ENCODE results near the gene MYL9. TPM values are rescaled to one million over a fixed set of nuclear protein-coding genes. Genes with fewer than 3 reads are reported as not detected.

The MYL9 gene
- total RNA-seq, 2 donors from 2014 or later: 16.9 to 26.7 TPM

DNA sequence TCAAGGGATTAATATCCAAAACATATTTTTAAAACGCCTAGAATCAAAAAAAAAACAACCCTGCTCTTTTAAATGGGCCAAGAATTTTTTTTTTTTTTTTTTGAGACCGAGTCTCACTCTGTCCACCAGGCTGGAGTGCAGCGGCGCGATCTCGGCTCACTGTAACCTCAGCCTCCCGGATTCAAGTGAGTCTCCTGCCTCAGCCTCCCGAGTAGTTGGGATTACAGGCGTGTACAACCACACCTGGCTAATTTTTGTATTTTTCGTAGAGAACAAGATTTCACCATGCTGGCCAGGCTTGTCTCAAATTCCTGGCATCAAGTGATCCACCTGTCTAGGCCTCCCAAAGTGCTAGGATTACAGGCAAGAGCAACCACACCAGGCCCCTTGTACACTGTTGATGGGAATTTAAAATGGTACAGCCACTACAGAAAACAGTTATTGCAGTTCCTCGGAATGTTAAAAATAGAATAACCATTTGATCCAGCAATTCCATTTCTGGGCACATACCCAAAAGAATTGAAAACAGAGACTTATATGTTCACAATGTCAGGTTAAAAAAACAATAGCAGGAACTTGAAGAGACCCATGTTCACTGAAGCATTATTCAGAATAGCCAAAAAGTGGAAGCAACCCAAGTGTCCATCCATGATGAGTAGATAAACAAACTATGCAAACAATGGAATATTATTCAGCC, 3.1 kb upstream of the MYL9 start:
- ATAC-seq (no peak), DNase-seq (no peak)
- H3K27me3 ChIP-seq: no peaks in the 10 kb centered on the region
- intact Hi-C loops (cut with DNase I): no loop called here
- H3K27ac ChIP-seq: no peak overlapping the region
- WGBS, 2 donors: 79 to 80% methylated on average over 11 of the region's 11 CpGs
- no peaks in the 10 kb centered on the region for H3K9me3 ChIP-seq
- no peak overlapping the region for H3K4me3 ChIP-seq
- peaks cover 21% of the 10 kb centered on the region for H3K4me1 ChIP-seq
- H3K36me3 ChIP-seq (replicated peaks in 1 of 2; ENCODE audit: insufficient read depth in 1 of 2, low read depth in 2 of 2): no peaks in the 10 kb centered on the region
- TF ChIP-seq POLR2A (IDR thresholded peaks at IDR 0.05): no peak
- TF ChIP-seq, protein P1, sequence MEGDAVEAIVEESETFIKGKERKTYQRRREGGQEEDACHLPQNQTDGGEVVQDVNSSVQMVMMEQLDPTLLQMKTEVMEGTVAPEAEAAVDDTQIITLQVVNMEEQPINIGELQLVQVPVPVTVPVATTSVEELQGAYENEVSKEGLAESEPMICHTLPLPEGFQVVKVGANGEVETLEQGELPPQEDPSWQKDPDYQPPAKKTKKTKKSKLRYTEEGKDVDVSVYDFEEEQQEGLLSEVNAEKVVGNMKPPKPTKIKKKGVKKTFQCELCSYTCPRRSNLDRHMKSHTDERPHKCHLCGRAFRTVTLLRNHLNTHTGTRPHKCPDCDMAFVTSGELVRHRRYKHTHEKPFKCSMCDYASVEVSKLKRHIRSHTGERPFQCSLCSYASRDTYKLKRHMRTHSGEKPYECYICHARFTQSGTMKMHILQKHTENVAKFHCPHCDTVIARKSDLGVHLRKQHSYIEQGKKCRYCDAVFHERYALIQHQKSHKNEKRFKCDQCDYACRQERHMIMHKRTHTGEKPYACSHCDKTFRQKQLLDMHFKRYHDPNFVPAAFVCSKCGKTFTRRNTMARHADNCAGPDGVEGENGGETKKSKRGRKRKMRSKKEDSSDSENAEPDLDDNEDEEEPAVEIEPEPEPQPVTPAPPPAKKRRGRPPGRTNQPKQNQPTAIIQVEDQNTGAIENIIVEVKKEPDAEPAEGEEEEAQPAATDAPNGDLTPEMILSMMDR (IDR thresholded peaks at IDR 0.05): no peak

DNA sequence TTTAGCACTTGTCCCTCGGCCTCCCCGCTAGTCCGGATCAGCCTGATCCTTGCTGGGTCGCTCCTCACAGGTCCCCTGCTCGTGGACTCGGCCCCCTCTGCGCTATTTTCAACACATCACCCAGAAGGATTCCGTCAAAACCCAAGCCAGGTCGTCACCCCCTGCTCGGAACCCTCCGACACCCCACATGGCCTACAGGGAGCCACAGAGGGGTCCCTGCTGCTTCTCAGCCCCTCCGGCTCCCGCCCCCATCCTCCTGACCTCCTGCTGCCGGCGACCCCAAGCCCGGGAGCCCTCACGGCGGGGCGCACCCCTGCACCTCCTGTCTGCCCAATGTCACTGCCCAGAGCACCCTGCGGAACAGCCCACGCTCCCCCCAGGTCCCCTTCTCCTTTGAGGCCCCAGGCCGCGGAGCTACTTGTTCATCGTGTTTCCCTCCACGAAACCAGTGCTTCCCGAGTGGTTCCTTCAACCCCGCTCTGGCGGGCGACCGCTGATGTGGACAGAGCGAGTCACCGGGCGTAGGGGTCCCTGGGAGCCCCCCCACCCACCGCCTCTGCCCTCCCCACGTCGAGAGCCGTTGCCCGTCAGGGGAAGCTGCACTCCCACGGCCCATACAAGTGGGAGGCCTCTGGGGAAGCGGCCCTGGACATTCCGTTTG, 638 bp upstream of the MYL9 start:
- TF ChIP-seq, protein P1 (IDR thresholded peaks at IDR 0.05): no peak
- TF ChIP-seq POLR2A (IDR thresholded peaks at IDR 0.05): no peak
- H3K4me1 ChIP-seq: peaks cover 40% of the 10 kb centered on the region
- peak overlapping the region in 3 of 4 donors; percentile 13 to 67 (median 66) for H3K27ac ChIP-seq
- H3K9me3 ChIP-seq: no peaks in the 10 kb centered on the region
- no peak overlapping the region for H3K4me3 ChIP-seq
- H3K36me3 ChIP-seq (replicated peaks in 1 of 2; ENCODE audit: insufficient read depth in 1 of 2, low read depth in 2 of 2): no peaks in the 10 kb centered on the region
- intact Hi-C loops (cut with DNase I): no loop called here
- DNase-seq (no peak), ATAC-seq (no peak)
- H3K27me3 ChIP-seq: no peaks in the 10 kb centered on the region
- WGBS, 2 donors: 69 to 75% methylated on average over 38 to 41 of the region's 41 CpGs

DNA sequence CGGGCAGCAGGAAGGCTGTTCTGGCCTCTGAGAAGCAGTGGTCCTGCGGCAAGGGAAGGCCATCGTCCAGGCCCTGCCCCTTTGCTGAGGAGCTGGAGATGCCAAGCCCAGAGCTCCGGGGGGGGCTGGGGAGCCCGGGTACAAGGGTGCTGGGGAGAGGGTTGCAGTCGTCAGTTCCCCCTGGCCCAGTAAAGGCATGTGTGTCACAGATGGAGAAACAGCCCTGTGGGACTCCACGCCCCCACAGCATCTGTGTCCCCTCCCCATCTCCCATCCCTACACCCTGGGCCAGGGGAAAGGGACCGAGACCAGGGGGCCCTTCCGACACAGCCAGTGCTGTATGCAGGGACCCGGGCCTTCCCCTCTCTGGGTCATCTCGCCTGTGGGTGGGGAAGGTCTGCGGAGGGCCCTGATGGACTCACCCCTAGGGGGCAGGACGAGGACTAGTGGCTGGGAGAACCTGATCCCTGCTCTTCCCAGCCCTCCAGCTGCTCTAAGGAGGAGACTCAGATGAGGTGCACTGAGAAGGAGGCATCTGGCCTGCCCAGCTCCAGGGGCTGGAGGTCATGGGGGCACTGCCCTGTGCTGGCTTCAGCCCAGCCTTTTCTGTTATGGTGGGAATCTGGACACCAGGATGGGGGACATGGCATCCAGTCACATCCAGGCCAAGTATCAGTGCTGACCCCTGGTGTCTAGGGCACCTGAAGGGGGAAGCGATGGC, 609 bp downstream of the MYL9 start:
- DNase-seq: no peak
- no peak for TF ChIP-seq POLR2A (IDR thresholded peaks at IDR 0.05)
- TF ChIP-seq, protein P1 (IDR thresholded peaks at IDR 0.05): peak in 4 of 7 experiments; percentile 4 to 30 (median 21)
- H3K27me3 ChIP-seq: no peaks in the 10 kb centered on the region
- H3K27ac ChIP-seq: peak overlapping the region in 3 of 4 donors; percentile 63 to 67 (median 66)
- intact Hi-C loops (cut with DNase I): no loop called here
- peak; percentile 27 for ATAC-seq
- 42 to 50% methylated on average over 2 to 9 of the region's 14 CpGs for WGBS, 2 donors
- H3K36me3 ChIP-seq (replicated peaks in 1 of 2; ENCODE audit: insufficient read depth in 1 of 2, low read depth in 2 of 2): no peaks in the 10 kb centered on the region
- H3K4me3 ChIP-seq: peak overlapping the region; percentile 3 to 11
- H3K9me3 ChIP-seq: no peaks in the 10 kb centered on the region
- peaks cover 40% of the 10 kb centered on the region for H3K4me1 ChIP-seq

DNA sequence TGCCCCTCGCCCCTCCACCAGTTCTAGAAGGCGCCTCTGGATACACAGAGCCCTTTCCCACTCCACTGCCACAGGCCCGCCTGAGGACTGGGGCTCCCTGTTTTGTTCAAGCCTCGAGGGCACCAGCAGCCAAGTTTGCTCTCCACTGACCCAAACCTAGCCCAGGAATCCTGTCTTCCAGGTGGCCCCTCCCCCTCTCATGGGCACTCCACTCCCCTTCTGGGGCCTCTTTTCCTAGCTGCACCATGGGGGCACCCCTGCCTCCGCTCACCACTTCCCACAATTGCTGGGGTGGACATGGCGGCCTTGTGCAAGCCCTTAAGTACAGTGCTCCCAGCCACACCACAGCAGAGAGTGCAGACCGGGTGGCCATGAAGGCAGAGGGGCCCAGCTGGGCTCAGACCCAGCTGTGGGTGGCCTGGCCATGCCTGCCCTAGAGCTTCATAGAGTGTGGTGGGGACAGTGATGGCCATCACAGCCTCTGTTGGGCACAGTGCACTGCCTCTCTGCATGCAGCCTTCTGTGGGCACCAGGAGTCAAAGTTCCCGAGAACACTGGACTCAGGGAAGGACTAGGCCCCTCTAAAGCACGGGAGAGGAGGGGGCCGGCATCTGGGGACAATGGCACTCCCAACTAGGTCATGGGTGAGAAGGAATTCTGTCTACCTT, 1.3 kb downstream of the MYL9 start:
- no peak for ATAC-seq

More for the DNA sequence above, 1.3 kb downstream of the MYL9 start:
- TF ChIP-seq, protein P1 (IDR thresholded peaks at IDR 0.05): no peak
- TF ChIP-seq POLR2A (IDR thresholded peaks at IDR 0.05): no peak
- Histone ChIP-seq H3K27ac (peak overlapping the region in 2 of 4 donors; percentile 23 to 67), H3K9me3 (no peaks in the 10 kb centered on the region), H3K4me1 (peaks cover 40% of the 10 kb centered on the region), H3K4me3 (no peak overlapping the region), H3K27me3 (no peaks in the 10 kb centered on the region), H3K36me3 (replicated peaks in 1 of 2; ENCODE audit: insufficient read depth in 1 of 2, low read depth in 2 of 2) (no peaks in the 10 kb centered on the region)
- intact Hi-C loops (cut with DNase I): no loop called here
- DNase-seq: no peak
- WGBS, 2 donors: 86 to 98% methylated on average over 6 to 8 of the region's 10 CpGs

All from body of pancreas (tissue), 4 donors.